ENCODE measurements around the gene DGCR6. TPM values are rescaled to one million over a fixed set of nuclear protein-coding genes. Genes with fewer than 3 reads are reported as not detected.
A peak's percentile ranks its signal among the peaks of the same experiment; 100 is the strongest.

Gene DGCR6
- total RNA-seq, 1 experiment from 2014 or later = 0.63 TPM

GRCh38 chr22:18927573-18927972, 21.5 kb downstream of the DGCR6 start:
- no TSS peak for BruUV-seq (replicated peaks)
- CTCF ChIA-PET = no interaction called here
- Histone ChIP-seq H3F3A (ENCODE audit: insufficient read depth, low read depth) (no peaks in the 10 kb centered on the region), H3K4me3 (no peak overlapping the region), H3K4me2 (no peak overlapping the region), H4K20me1 (ENCODE audit: insufficient read depth) (no peaks in the 10 kb centered on the region), H3K36me3 (ENCODE audit: low read depth) (no peaks in the 10 kb centered on the region), H3K4me1 (replicated peaks; ENCODE audit: insufficient read depth) (no peaks in the 10 kb centered on the region), H2AFZ (no peak overlapping the region), H3K9me3 (ENCODE audit: insufficient read depth, low read depth) (no peaks in the 10 kb centered on the region), H3K27me3 (ENCODE audit: insufficient read depth, low read depth) (no peaks in the 10 kb centered on the region), H3K9me2 (ENCODE audit: insufficient read depth) (no peaks in the 10 kb centered on the region), H3K79me2 (ENCODE audit: low read depth) (no peaks in the 10 kb centered on the region), H3K27ac (no peak overlapping the region)
- POLR2A ChIA-PET (ENCODE audit: unreplicated experiment) = no interaction called here
- TF ChIP-seq EZH2 (IDR thresholded peaks at IDR 0.05; ENCODE audit: low read depth) = no peak
- no peak for TF ChIP-seq CTCF (conservative IDR thresholded peaks at IDR 0.05)
- intact Hi-C loops (cut with micrococcal nuclease; ENCODE audit: unreplicated experiment) = no loop called here
- no peak for DNase-seq

GRCh38 chr22:18929459-18929858, 23.3 kb downstream of the DGCR6 start:
- TF ChIP-seq CTCF (conservative IDR thresholded peaks at IDR 0.05) (no peak), EZH2 (IDR thresholded peaks at IDR 0.05; ENCODE audit: low read depth) (no peak)
- Histone ChIP-seq H4K20me1 (ENCODE audit: insufficient read depth) (no peaks in the 10 kb centered on the region), H3K36me3 (ENCODE audit: low read depth) (no peaks in the 10 kb centered on the region), H2AFZ (no peak overlapping the region), H3K79me2 (ENCODE audit: low read depth) (no peaks in the 10 kb centered on the region), H3K9me3 (ENCODE audit: insufficient read depth, low read depth) (no peaks in the 10 kb centered on the region), H3F3A (ENCODE audit: insufficient read depth, low read depth) (no peaks in the 10 kb centered on the region), H3K4me3 (no peak overlapping the region), H3K27me3 (ENCODE audit: insufficient read depth, low read depth) (no peaks in the 10 kb centered on the region), H3K4me1 (replicated peaks; ENCODE audit: insufficient read depth) (no peaks in the 10 kb centered on the region), H3K4me2 (no peak overlapping the region), H3K9me2 (ENCODE audit: insufficient read depth) (no peaks in the 10 kb centered on the region), H3K27ac (no peak overlapping the region)
- ChIA-PET CTCF (no interaction called here), POLR2A (ENCODE audit: unreplicated experiment) (interaction anchor here (0.7 kb wide), 1 partner anchor 551 kb away, joined by 5 read pairs; no protein-coding TSS in a partner anchor)
- peak in 1 of 2 experiments; percentile 29 for DNase-seq
- no TSS peak for BruUV-seq (replicated peaks)
- intact Hi-C loops (cut with micrococcal nuclease; ENCODE audit: unreplicated experiment) = no loop called here

- no peak overlapping the region for H3K4me3 ChIP-seq
- DNase-seq = no peak
- intact Hi-C loops (cut with micrococcal nuclease; ENCODE audit: unreplicated experiment) = no loop called here
- no peak overlapping the region for H2AFZ ChIP-seq
- TF ChIP-seq CTCF (conservative IDR thresholded peaks at IDR 0.05) (no peak), EZH2 (IDR thresholded peaks at IDR 0.05; ENCODE audit: low read depth) (no peak)
- no TSS peak for BruUV-seq (replicated peaks)
- ChIA-PET CTCF (no interaction called here), POLR2A (ENCODE audit: unreplicated experiment) (no interaction called here)
- H4K20me1 ChIP-seq (ENCODE audit: insufficient read depth) = no peaks in the 10 kb centered on the region
- H3K4me2 ChIP-seq = no peak overlapping the region
- no peaks in the 10 kb centered on the region for H3K9me3 ChIP-seq (ENCODE audit: insufficient read depth, low read depth)
- no peaks in the 10 kb centered on the region for H3K36me3 ChIP-seq (ENCODE audit: low read depth)
- H3K9me2 ChIP-seq (ENCODE audit: insufficient read depth) = no peaks in the 10 kb centered on the region
- H3K27ac ChIP-seq = no peak overlapping the region
- no peaks in the 10 kb centered on the region for H3K79me2 ChIP-seq (ENCODE audit: low read depth)
- H3K27me3 ChIP-seq (ENCODE audit: insufficient read depth, low read depth) = no peaks in the 10 kb centered on the region
- no peaks in the 10 kb centered on the region for H3K4me1 ChIP-seq (replicated peaks; ENCODE audit: insufficient read depth)
- H3F3A ChIP-seq (ENCODE audit: insufficient read depth, low read depth) = no peaks in the 10 kb centered on the region
Measured at GRCh38 chr22:18931905-18932652, 26.0 kb downstream of the DGCR6 start.

All from PC-9 (cell line).